ENCODE data around the gene CCDC57.
A peak's percentile ranks its signal among the peaks of the same experiment; 100 is the strongest.

The CCDC57 gene

DNA sequence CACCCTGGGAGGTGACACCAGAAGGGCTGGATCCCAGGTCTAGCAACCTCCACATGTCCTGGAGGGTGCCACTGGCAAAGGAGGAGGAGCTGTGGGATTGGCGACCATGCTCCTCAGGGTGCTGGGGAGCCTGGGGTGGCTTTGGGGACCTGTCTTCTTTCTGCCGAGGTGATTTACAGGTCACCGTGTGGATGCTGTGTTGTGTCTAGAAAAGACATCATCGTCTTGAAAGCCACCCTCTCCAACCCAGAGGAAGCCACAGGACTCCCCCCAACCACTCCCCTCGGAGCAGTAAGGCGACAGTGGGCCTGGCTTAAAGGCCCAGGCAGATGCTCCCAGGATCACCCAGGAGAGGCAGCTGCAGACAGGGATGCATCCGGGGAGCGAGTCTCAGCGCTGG is 84.9 kb downstream of the CCDC57 start:
- no peak for DNase-seq (ENCODE audit: low read depth in 2 of 2, low spot score in 1 of 2)

DNA sequence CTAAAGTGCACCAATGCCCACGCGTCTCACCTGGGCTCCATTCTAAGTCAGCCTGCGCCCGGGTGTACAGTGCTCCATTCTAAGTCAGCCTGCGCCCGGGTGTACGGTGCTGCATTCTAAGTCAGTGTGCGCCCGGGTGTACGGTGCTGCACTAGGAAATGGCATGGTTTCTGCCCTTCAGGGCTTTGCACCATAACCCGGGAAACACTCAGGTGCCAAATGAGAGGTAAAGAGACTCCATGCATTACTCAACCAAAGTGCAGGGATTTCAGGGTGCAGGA is 85.4 kb downstream of the CCDC57 start:
- no peak for DNase-seq (ENCODE audit: low read depth in 2 of 2, low spot score in 1 of 2)

GRCh38 chr17:82126556-82127314 is 85.9 kb downstream of the CCDC57 start:
- DNase-seq (ENCODE audit: low read depth in 2 of 2, low spot score in 1 of 2): peak; percentile 31 to 50

- no peak for DNase-seq (ENCODE audit: low read depth in 2 of 2, low spot score in 1 of 2)
Observed at GRCh38 chr17:82124101-82124500, 88.5 kb downstream of the CCDC57 start.

DNA sequence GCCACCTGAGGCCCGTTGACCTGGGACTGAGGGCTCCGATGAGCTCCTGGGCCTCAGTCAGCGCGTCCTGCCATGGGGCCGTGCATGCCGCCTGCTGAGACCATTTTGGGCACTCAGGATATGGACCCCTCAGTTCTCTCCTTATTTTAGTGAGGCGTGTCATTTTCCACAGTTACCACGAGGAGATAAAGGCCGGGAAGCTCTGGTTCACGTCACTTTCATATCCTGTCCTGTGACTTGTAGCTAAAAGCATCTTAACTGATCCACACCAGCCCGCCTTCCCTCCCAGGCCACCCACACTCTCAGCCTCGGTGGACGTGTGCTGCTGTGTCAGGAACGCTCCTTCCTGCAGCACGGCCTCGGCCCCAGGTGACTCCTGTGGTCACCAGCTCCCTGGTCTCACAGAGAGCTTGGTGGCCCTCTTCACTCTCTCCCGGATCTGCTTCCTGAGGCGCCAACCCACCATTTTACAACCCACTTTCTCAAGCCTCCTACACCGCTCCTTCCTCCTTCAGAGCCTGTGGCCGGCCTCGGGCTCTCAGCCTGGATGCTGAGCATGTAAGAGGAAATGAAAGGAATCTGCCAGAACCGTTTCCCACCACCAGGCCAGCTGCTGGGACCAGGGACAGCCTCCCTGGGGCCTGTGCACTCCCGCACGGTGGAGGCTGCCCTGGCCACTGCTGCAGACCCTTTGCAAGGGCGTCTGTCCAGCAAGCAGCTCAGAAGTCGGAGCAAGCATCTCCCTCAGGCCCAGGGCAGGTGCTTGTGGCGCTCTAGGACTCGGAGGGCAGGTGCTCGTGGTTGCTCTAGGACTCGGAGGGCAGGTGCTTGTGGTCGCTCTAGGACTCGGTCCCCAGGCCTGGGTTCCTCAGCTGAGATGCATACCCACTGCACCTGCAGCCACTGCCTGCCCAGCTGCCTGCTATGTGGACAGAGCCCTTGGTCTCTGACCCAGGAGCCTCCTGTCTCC is 90.7 kb downstream of the CCDC57 start:
- no peak for DNase-seq (ENCODE audit: low read depth in 2 of 2, low spot score in 1 of 2)

GRCh38 chr17:82121246-82121645 is 91.4 kb downstream of the CCDC57 start:
- DNase-seq (ENCODE audit: low read depth in 2 of 2, low spot score in 1 of 2): no peak

GRCh38 chr17:82120148-82120547 is 92.5 kb downstream of the CCDC57 start:
- DNase-seq (ENCODE audit: low read depth in 2 of 2, low spot score in 1 of 2): no peak

GRCh38 chr17:82118815-82119380 is 93.7 kb downstream of the CCDC57 start:
- DNase-seq (ENCODE audit: low read depth in 2 of 2, low spot score in 1 of 2): no peak

DNA sequence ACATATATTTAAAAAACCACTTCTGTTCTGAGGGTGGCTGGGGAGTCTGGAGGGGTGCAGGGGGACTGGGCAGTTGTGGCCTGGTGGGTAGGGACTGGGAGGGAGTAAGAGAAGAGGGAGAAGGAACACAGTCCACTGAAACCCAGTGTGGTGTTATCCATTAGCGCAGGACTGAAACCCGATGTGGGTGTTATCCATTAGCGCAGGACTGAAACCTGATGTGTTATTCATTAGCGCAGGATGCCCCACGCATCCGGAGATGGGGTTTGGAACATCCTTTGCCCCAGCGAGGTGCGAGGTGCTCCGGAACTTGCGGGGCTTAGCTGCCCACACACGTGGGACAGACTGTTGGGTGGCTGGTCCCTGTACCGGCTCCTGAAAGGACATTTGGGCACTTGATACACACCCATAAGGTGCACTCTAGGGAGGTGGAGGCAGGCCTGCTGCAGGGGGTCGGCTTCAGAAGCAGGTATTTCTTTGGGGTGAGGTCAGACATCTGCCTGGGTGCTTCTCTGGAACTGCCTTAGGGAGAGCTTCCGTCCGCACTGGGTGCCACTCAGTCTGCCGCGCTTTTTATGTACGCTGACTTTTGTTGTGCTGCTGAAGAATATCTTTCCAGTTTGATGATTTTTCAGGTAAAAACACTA is 94.4 kb downstream of the CCDC57 start:
- no peak for DNase-seq (ENCODE audit: low read depth in 2 of 2, low spot score in 1 of 2)

- no peak for DNase-seq (ENCODE audit: low read depth in 2 of 2, low spot score in 1 of 2)
Observed at GRCh38 chr17:82117139-82118090, 95.2 kb downstream of the CCDC57 start.

GRCh38 chr17:82116246-82116645 is 96.4 kb downstream of the CCDC57 start:
- no peak for DNase-seq (ENCODE audit: low read depth in 2 of 2, low spot score in 1 of 2)

GRCh38 chr17:82114872-82115271 is 97.8 kb downstream of the CCDC57 start:
- no peak for DNase-seq (ENCODE audit: low read depth in 2 of 2, low spot score in 1 of 2)

GRCh38 chr17:82114447-82114846 is 98.2 kb downstream of the CCDC57 start:
- no peak for DNase-seq (ENCODE audit: low read depth in 2 of 2, low spot score in 1 of 2)

GRCh38 chr17:82113941-82114340 is 98.7 kb downstream of the CCDC57 start:
- DNase-seq (ENCODE audit: low read depth in 2 of 2, low spot score in 1 of 2): no peak

DNA sequence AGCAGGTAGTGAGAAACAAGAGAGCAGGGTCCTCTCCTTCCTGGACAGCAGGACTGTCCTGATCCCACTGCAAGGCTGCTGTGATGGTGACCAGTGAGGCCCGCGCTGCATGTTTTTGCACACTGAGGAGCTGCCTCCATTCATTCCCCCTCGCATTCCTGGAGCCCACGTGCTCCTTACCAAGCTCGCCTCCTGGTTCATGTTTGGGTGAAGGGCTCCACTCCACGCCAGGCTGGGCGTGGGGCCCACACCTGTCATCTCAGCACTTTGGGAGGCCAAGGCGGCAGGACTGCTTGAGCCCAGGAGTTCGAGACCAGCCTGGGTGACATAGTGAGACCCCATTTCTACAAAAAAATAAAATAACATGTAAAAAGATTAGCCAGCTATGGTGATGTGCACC is 99.2 kb downstream of the CCDC57 start:
- DNase-seq (ENCODE audit: low read depth in 2 of 2, low spot score in 1 of 2): no peak

- no peak for DNase-seq (ENCODE audit: low read depth in 2 of 2, low spot score in 1 of 2)
Observed at GRCh38 chr17:82112914-82113311, 99.7 kb downstream of the CCDC57 start.

- no peak for DNase-seq (ENCODE audit: low read depth in 2 of 2, low spot score in 1 of 2)
Observed at GRCh38 chr17:82112181-82112913, 100.3 kb downstream of the CCDC57 start.

DNA sequence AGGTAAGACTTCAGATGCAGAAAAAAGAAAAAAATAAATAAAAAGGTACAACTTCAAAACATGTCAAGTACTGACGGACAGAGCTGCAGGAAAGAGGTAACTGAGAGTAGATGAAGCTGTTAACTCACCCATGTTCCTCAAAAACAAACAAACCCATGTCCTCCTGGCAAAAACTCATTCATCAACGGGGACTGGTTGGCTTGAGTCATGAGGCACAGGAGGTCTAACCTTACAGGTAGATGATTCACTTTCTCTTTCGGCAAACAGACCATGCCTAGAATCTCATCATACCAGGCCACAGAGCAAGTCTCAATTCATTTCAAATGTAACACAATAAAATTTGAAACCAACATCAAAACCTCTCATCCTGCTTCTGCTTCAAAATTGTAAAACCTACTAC is 102.3 kb downstream of the CCDC57 start:
- DNase-seq (ENCODE audit: low read depth in 2 of 2, low spot score in 1 of 2): no peak

DNA sequence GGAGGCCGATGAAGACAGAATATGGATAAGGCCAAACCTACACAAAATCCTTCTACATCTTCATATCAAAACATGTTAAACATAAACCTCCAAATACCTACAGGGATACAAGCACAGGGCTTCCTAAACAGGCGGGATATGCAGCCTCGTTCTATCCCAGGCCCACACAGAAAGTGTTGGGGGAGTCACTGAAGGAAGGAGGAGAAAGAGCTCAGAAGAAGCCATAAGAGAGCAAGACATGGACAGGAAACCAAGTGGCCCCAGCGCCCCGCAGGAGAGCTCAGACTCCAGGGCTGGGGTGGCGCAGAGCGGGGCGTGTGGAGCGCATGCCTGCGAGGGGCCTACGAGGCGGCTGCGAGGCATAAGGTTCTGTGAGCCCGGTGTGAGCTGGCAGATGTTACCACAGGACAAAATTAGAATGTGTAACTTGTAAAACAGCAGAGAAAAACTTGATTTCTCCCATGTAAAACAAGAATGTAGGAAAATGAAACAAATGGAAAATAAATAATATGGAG is 103.6 kb downstream of the CCDC57 start:
- no peak for DNase-seq (ENCODE audit: low read depth in 2 of 2, low spot score in 1 of 2)
